Measurements from ENCODE around the gene HTR3D. TPM values are rescaled to one million over a fixed set of nuclear protein-coding genes. Genes with fewer than 3 reads are reported as not detected.
A peak's percentile ranks its signal among the peaks of the same experiment; 100 is the strongest.

Gene HTR3D
- total and polyA plus RNA-seq, 2 of the 13 experiments (the other 11 are each of a cell fraction or from before 2014, with no cell fraction given), result not detected

GRCh38 chr3:183988216-183988790 lies 43.2 kb upstream of the HTR3D start (continued):
- TF ChIP-seq TRIM22 (IDR thresholded peaks at IDR 0.05) (no peak), ZNF562 (CRISPR knock-in tag; IDR thresholded peaks at IDR 0.05; ENCODE audit: borderline replicate concordance) (no peak), SNAI1 (CRISPR knock-in tag; IDR thresholded peaks at IDR 0.05; ENCODE audit: borderline replicate concordance) (no peak), PITX1 (CRISPR knock-in tag; IDR thresholded peaks at IDR 0.05) (peak; percentile 75), ZNF337 (CRISPR knock-in tag; IDR thresholded peaks at IDR 0.05; ENCODE audit: borderline replicate concordance, low read depth) (0 out of 2 replicates have a peak, but pooled peaks have one; percentile 31), ZNF3 (CRISPR knock-in tag; IDR thresholded peaks at IDR 0.05) (no peak), RFX3 (CRISPR knock-in tag; IDR thresholded peaks at IDR 0.05) (no peak), FOXJ3 (CRISPR knock-in tag; IDR thresholded peaks at IDR 0.05; ENCODE audit: borderline replicate concordance) (no peak), KDM3A (CRISPR knock-in tag; IDR thresholded peaks at IDR 0.05; ENCODE audit: low read depth) (no peak), PRDM4 (CRISPR knock-in tag; IDR thresholded peaks at IDR 0.05; ENCODE audit: borderline replicate concordance) (no peak), MEF2D (CRISPR knock-in tag; IDR thresholded peaks at IDR 0.05) (0 out of 2 replicates have a peak, but pooled peaks have one; percentile 53), RFXAP (CRISPR knock-in tag; IDR thresholded peaks at IDR 0.05; ENCODE audit: borderline replicate concordance) (no peak), BRF2 (CRISPR knock-in tag; IDR thresholded peaks at IDR 0.05) (0 out of 2 replicates have a peak, but pooled peaks have one; percentile 40), EEA1 (CRISPR knock-in tag; IDR thresholded peaks at IDR 0.05; ENCODE audit: borderline replicate concordance) (no peak), ZNF24 (IDR thresholded peaks at IDR 0.05) (no peak), ZNF776 (CRISPR knock-in tag; IDR thresholded peaks at IDR 0.05) (no peak), DR1 (CRISPR knock-in tag; IDR thresholded peaks at IDR 0.05) (no peak; the same call in 1 of the 2 replicates), KDM5B (CRISPR knock-in tag; IDR thresholded peaks at IDR 0.05; ENCODE audit: borderline replicate concordance) (peak; percentile 25; the same call in 1 of the 2 replicates), SOX5 (CRISPR knock-in tag; IDR thresholded peaks at IDR 0.05; ENCODE audit: borderline replicate concordance) (peak; percentile 75; the same call in 1 of the 2 replicates), GZF1 (CRISPR knock-in tag; IDR thresholded peaks at IDR 0.05) (no peak), TBP (CRISPR knock-in tag; IDR thresholded peaks at IDR 0.05) (no peak), ZNF276 (CRISPR knock-in tag; IDR thresholded peaks at IDR 0.05; ENCODE audit: low read depth) (0 out of 2 replicates have a peak, but pooled peaks have one; percentile 45), ZNF501 (CRISPR knock-in tag; IDR thresholded peaks at IDR 0.05) (no peak)
- TF ChIP-seq, protein P1, sequence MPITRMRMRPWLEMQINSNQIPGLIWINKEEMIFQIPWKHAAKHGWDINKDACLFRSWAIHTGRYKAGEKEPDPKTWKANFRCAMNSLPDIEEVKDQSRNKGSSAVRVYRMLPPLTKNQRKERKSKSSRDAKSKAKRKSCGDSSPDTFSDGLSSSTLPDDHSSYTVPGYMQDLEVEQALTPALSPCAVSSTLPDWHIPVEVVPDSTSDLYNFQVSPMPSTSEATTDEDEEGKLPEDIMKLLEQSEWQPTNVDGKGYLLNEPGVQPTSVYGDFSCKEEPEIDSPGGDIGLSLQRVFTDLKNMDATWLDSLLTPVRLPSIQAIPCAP (CRISPR knock-in tag; IDR thresholded peaks at IDR 0.05; ENCODE audit: low read depth), result no peak

Data from HepG2 (cell line).